Measurements from ENCODE around the gene LRRC32. TPM values are rescaled to one million over a fixed set of nuclear protein-coding genes. Genes with fewer than 3 reads are reported as not detected.

Gene LRRC32
- total and polyA plus RNA-seq, 4 experiments from 2014 or later, result 0.38 to 0.56 (median 0.53) TPM; not detected in 1

DNA sequence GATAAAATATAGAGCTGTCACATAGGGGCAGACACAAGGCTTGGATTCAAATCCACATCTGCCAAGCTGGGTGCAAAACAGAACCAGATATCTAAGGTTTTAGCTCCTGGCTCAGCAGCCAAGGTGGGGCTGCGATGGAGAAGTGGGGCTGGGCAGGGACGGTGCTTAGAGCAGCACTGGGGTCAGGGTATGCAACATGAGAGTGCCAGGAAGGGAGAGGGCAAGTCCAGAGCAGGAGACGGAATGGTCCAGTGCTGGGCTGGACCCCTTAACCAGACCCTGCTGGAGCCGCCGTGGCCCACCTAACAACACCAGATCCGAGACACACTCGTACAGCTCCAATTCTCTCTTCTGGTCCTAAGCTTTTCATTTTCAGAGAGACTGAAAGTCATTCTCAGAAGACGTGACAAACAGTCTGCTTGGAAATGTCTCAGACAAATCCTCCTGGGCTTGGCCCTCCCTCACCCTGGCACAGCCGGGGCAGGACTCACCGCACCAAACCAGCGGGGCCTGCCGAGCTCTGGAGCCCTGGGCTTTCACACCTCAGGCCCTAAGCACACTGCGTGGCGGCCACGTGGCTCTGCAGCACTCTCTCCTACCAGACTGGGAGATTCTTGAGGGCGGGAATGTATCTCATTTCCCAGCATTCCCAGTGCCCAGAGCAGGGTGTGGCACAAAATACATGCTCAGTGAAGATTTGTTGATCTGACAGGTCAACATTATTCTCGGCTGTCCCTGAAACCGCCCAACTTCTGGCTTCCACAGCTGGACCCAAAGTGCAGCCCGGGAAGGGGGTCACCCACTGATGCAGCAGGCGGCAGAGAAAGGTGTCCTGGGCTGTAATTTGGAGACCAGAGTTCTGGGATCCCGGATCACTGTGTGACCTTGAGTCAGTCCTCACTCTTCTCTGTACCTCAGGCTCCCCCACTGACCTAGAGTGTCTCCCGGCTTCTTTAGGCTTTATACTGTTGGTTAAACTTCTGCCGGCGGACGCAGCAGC, 11.6 kb downstream of the LRRC32 start:
- H3K36me3 Mint-ChIP-seq, result no peaks in the 10 kb centered on the region
- POLR2A ChIA-PET (ENCODE audit: partially characterized antibody), result no interaction called here

DNA sequence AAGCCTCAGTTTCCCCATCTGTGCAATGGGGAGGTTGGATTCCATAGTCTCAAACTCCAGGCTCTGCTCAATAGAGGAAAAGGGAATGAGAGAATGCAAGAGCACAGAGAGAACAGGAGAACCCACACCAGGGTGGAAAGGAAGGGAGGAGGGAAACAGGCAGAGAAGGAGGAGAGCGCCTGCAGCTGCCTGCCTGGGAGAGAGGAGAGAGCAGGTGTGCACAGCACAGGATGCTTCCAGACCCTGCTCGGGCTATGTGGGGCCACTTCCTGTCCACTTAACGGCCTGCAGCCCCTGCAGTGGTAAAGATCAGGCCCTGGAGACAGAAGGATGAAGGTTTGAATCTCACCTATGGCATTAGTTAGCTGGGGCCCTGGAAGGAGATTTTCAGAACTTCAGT, 12.3 kb downstream of the LRRC32 start:
- Histone ChIP-seq H3K9me3 (ENCODE audit: control insufficient read depth in 1 of 2, low read length in 2 of 2) (no peaks in the 10 kb centered on the region), H3K27me3 (ENCODE audit: insufficient read depth, low read length) (no peaks in the 10 kb centered on the region), H3K27ac (ENCODE audit: low read depth, low read length) (no peak overlapping the region), H3K4me1 (ENCODE audit: insufficient read depth, low read length) (no peaks in the 10 kb centered on the region), H3K4me3 (ENCODE audit: low read length in 2 of 2) (no peak overlapping the region), H3K36me3 (ENCODE audit: insufficient read depth, low read length) (no peaks in the 10 kb centered on the region)
- Mint-ChIP-seq H3K27ac (no peak overlapping the region), H3K27me3 (no peaks in the 10 kb centered on the region), H3K36me3 (no peaks in the 10 kb centered on the region), H3K4me3 (no peak overlapping the region), H3K4me1 (no peaks in the 10 kb centered on the region), H3K9me3 (no peaks in the 10 kb centered on the region)
- DNase-seq, result no peak
- ChIA-PET POLR2A (ENCODE audit: partially characterized antibody) (no interaction called here), CTCF (ENCODE audit: partially characterized antibody) (no interaction called here)
- intact Hi-C loops (cut with micrococcal nuclease), result no loop called here

More for the DNA sequence above, 11.6 kb downstream of the LRRC32 start:
- H3K4me1 ChIP-seq (ENCODE audit: insufficient read depth, low read length), result no peaks in the 10 kb centered on the region
- Mint-ChIP-seq H3K27ac (no peak overlapping the region), H3K27me3 (no peaks in the 10 kb centered on the region), H3K4me1 (no peaks in the 10 kb centered on the region), H3K4me3 (no peak overlapping the region), H3K9me3 (no peaks in the 10 kb centered on the region)
- no peaks in the 10 kb centered on the region for H3K27me3 ChIP-seq (ENCODE audit: insufficient read depth, low read length)
- CTCF ChIA-PET (ENCODE audit: partially characterized antibody), result no interaction called here
- no peak overlapping the region for H3K27ac ChIP-seq (ENCODE audit: low read depth, low read length)
- no peaks in the 10 kb centered on the region for H3K36me3 ChIP-seq (ENCODE audit: insufficient read depth, low read length)
- H3K9me3 ChIP-seq (ENCODE audit: control insufficient read depth in 1 of 2, low read length in 2 of 2), result no peaks in the 10 kb centered on the region
- H3K4me3 ChIP-seq (ENCODE audit: low read length in 2 of 2), result no peak overlapping the region
- DNase-seq, result no peak
- intact Hi-C loops (cut with micrococcal nuclease), result no loop called here

DNA sequence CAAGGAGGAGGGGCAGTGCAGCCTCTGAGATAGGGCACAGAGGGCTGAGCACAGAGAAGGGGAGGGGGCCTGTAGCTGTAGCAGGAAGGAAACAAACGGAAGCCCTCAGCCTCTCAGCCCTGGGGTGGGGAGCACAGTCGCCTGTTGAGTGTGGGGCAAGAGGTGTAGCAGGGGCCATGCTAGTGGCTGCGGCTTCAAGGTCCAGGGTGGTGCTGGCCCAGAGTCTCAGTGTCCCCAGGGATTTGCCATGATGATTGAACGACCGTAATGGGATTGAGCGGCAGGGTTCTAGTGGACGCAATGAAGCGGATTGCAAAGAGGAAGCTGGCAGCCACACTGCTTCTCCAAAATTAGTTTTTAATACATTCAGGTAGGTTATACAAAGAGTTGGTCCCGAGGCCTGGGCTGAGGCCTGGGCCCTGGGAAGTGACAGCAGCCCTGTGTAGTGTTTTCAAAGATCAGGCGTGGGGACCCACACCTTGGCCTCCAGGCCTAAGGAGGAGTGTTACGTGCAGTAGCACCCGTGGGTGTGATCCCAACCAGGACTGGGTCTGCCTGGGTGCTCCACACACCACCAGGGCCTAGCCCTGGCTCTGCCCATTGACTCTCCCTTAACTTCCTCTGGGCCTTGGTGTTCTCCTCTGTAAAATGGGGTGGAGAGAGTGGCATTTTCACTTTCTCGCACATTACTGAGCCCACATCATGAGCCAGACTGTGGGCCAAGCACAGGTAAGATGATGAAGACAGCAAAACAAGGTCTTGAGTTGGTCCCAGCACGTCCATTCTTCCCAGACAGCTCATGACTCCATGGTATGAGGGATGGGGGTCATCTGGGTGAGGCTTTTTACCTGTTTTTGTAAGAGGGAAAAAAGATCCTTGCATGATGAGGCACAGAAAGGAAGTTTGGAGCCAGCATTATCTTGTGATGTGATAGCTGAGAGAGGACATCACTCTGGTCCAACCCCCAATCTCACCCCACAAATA, 13.1 kb downstream of the LRRC32 start:
- no peak overlapping the region for H3K4me3 Mint-ChIP-seq
- no peaks in the 10 kb centered on the region for H3K9me3 Mint-ChIP-seq
- Histone ChIP-seq H3K36me3 (ENCODE audit: insufficient read depth, low read length) (no peaks in the 10 kb centered on the region), H3K27me3 (ENCODE audit: insufficient read depth, low read length) (no peaks in the 10 kb centered on the region), H3K9me3 (ENCODE audit: control insufficient read depth in 1 of 2, low read length in 2 of 2) (no peaks in the 10 kb centered on the region), H3K4me3 (ENCODE audit: low read length in 2 of 2) (no peak overlapping the region), H3K27ac (ENCODE audit: low read depth, low read length) (no peak overlapping the region), H3K4me1 (ENCODE audit: insufficient read depth, low read length) (no peaks in the 10 kb centered on the region)
- H3K4me1 Mint-ChIP-seq, result no peaks in the 10 kb centered on the region
- intact Hi-C loops (cut with micrococcal nuclease), result no loop called here
- no peaks in the 10 kb centered on the region for H3K27me3 Mint-ChIP-seq
- DNase-seq, result no peak
- peak overlapping the region in 2 of 7 donors; percentile 30 to 68 for H3K27ac Mint-ChIP-seq
- ChIA-PET CTCF (ENCODE audit: partially characterized antibody) (no interaction called here), POLR2A (ENCODE audit: partially characterized antibody) (no interaction called here)
- no peaks in the 10 kb centered on the region for H3K36me3 Mint-ChIP-seq

DNA sequence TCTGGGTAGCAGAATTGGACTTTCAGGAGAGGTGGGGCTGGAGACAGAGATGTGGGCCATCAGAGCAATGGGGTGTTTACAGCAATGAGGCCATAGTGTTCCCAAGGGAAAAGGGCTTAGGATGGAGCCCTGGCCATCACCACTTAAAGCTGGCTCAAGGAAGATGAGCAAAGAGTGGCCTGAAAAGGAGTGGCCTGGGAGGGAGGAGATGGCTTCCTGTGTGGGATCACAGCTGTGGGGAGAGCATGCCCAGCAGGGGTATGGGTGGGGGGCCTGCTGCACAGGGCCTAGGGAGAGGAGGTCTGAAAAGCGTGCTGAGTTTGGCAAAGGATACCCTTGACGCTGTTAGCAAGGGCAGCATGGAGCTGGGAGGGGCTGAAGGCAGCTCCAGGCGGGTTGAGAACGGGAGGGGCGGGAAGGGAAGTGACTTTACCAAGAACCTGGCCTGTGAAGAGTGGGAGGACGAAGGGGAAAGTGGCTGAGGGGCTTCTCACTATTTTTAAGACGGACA, 13.9 kb downstream of the LRRC32 start:
- Mint-ChIP-seq H3K4me3 (no peak overlapping the region), H3K9me3 (no peaks in the 10 kb centered on the region), H3K27me3 (no peaks in the 10 kb centered on the region), H3K4me1 (no peaks in the 10 kb centered on the region), H3K27ac (peak overlapping the region in 1 of 7 donors; percentile 48), H3K36me3 (no peaks in the 10 kb centered on the region)
- H3K27me3 ChIP-seq (ENCODE audit: insufficient read depth, low read length), result no peaks in the 10 kb centered on the region
- H3K27ac ChIP-seq (ENCODE audit: low read depth, low read length), result no peak overlapping the region
- no peaks in the 10 kb centered on the region for H3K9me3 ChIP-seq (ENCODE audit: control insufficient read depth in 1 of 2, low read length in 2 of 2)
- POLR2A ChIA-PET (ENCODE audit: partially characterized antibody), result interaction anchor here (0.6 kb wide), 1 partner anchor 102 kb away, joined by 3 read pairs; no protein-coding TSS in a partner anchor
- H3K4me3 ChIP-seq (ENCODE audit: low read length in 2 of 2), result no peak overlapping the region
- no peaks in the 10 kb centered on the region for H3K4me1 ChIP-seq (ENCODE audit: insufficient read depth, low read length)
- CTCF ChIA-PET (ENCODE audit: partially characterized antibody), result no interaction called here
- H3K36me3 ChIP-seq (ENCODE audit: insufficient read depth, low read length), result no peaks in the 10 kb centered on the region
- no peak for DNase-seq
- intact Hi-C loops (cut with micrococcal nuclease), result no loop called here

DNA sequence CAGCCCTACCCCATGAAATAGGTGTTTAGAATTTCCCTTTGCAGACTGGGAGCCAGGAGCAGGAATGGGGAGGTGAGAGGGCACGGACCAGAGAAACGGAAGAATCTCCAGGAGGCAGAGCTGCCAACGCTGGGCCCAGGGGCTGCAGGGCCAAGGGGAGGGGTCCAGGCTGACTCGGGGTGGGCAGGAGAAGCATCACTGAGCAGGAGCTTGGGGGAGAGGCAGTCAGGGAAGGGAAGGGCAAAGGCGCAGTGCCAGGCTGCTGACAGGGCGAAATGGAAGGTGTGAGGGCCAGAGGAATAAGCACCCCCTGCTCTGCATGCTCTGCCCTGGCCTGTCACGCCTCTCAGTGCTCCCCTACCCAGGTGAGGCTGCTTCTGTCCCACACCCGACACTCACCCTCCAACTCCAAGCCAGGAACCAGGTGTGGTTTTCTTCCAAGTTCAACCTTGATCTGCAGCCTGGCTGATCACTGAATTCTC, 14.5 kb downstream of the LRRC32 start:
- Mint-ChIP-seq H3K27ac (no peak overlapping the region), H3K27me3 (peaks cover under 1% of the 10 kb centered on the region in 2 donors), H3K36me3 (no peaks in the 10 kb centered on the region), H3K4me1 (no peaks in the 10 kb centered on the region), H3K9me3 (no peaks in the 10 kb centered on the region), H3K4me3 (no peak overlapping the region)
- Histone ChIP-seq H3K27me3 (ENCODE audit: insufficient read depth, low read length) (no peaks in the 10 kb centered on the region), H3K4me1 (ENCODE audit: insufficient read depth, low read length) (no peaks in the 10 kb centered on the region), H3K36me3 (ENCODE audit: insufficient read depth, low read length) (no peaks in the 10 kb centered on the region), H3K9me3 (ENCODE audit: control insufficient read depth in 1 of 2, low read length in 2 of 2) (no peaks in the 10 kb centered on the region), H3K27ac (ENCODE audit: low read depth, low read length) (no peak overlapping the region), H3K4me3 (ENCODE audit: low read length in 2 of 2) (no peak overlapping the region)
- ChIA-PET CTCF (ENCODE audit: partially characterized antibody) (no interaction called here), POLR2A (ENCODE audit: partially characterized antibody) (interaction anchor here (0.6 kb wide), 1 partner anchor 102 kb away, joined by 3 read pairs; no protein-coding TSS in a partner anchor)
- DNase-seq, result no peak
- intact Hi-C loops (cut with micrococcal nuclease), result no loop called here

DNA sequence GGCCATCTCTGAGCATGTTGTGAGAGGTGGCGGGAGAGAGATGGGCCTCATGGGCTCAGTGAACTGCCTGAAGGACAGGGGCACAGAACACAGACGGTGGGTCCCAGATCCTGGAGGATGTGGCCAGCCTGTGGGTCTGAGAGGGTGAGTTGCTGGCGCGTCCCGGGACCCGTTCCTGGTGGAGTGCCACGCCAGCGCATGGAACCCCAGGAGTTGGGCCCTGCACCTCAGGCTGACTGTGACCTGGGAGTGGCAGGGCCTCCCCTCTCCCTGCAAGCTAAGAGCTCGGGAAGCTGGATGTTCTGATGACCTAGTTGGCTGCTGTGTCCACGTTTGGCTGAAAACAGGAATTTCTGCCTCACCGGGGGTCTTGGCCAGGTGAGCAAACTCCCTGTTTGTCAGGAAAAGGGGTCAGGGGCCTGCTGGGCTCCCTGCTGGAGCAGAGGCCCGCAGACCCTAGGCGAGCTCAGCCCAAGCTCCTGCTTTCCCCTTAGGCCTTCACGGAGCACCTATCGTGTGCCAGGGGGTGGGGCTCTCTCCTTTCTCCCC, 15.0 kb downstream of the LRRC32 start:
- H3K4me1 Mint-ChIP-seq, result no peaks in the 10 kb centered on the region
- Histone ChIP-seq H3K9me3 (ENCODE audit: control insufficient read depth in 1 of 2, low read length in 2 of 2) (no peaks in the 10 kb centered on the region), H3K4me3 (ENCODE audit: low read length in 2 of 2) (no peak overlapping the region), H3K36me3 (ENCODE audit: insufficient read depth, low read length) (no peaks in the 10 kb centered on the region), H3K27ac (ENCODE audit: low read depth, low read length) (no peak overlapping the region), H3K27me3 (ENCODE audit: insufficient read depth, low read length) (no peaks in the 10 kb centered on the region), H3K4me1 (ENCODE audit: insufficient read depth, low read length) (no peaks in the 10 kb centered on the region)
- H3K36me3 Mint-ChIP-seq, result no peaks in the 10 kb centered on the region
- no peak overlapping the region for H3K4me3 Mint-ChIP-seq
- POLR2A ChIA-PET (ENCODE audit: partially characterized antibody), result no interaction called here
- intact Hi-C loops (cut with micrococcal nuclease), result no loop called here
- H3K27ac Mint-ChIP-seq, result no peak overlapping the region
- H3K27me3 Mint-ChIP-seq, result peaks cover 3 to 4% of the 10 kb centered on the region in 2 donors
- CTCF ChIA-PET (ENCODE audit: partially characterized antibody), result no interaction called here
- H3K9me3 Mint-ChIP-seq, result no peaks in the 10 kb centered on the region
- DNase-seq, result no peak

Measured in CD4-positive, alpha-beta memory T cell (primary cell).